A549 (cell line): Measurements from ENCODE around the gene ABCC1.

Experiments
- CHD4 ChIP-seq: fragments of 200-600 bp; sonication (generic); IDR thresholded peaks from 2 replicates; pipeline ENCODE4 v1.6.1; 2016; ENCODE audit warnings: antibody characterized with exemption, mild to moderate bottlenecking, borderline replicate concordance
- EP300 ChIP-seq, 2 experiments: fragments of >200 bp; sonication (Bioruptor Twin); formaldehyde crosslinking; IDR thresholded peaks; 2 replicates in 1 of 2; 3 replicates in 1 of 2; pipeline ENCODE4 v1.6.1; 2016 to 2017
- MYC ChIP-seq: IDR thresholded peaks from 2 replicates; pipeline ENCODE4 v1.6.1; 2012; ENCODE audit warnings: mild to moderate bottlenecking, inconsistent platforms, low read length, improper control_type of control experiment, borderline replicate concordance
- POLR2A ChIP-seq: IDR thresholded peaks from 2 replicates; pipeline ENCODE4 v1.6.1; 2012; ENCODE audit warnings: mild to moderate bottlenecking, low read length
- RAD21 ChIP-seq, 2 experiments: fragments of >200 bp in 1 of 2; sonication (Bioruptor Twin) in 1 of 2; formaldehyde crosslinking in 1 of 2; IDR thresholded peaks in 1 of 2; conservative IDR thresholded peaks in 1 of 2; 2 replicates in 1 of 2; 3 replicates in 1 of 2; pipeline ENCODE4 v1.6.1; 2012 to 2018; ENCODE audit warnings: inconsistent platforms in 1 of 2
- RCOR1 ChIP-seq: fragments of 150-350 bp; IDR thresholded peaks from 2 replicates; pipeline ENCODE4 v1.6.1; 2014; ENCODE audit warnings: antibody characterized with exemption, low read length, low read depth
- SMC3 ChIP-seq: fragments of >200 bp; sonication (Bioruptor Twin); formaldehyde crosslinking; IDR thresholded peaks from 3 replicates; pipeline ENCODE4 v1.6.1; 2018; ENCODE audit warnings: inconsistent platforms
- SREBF2 ChIP-seq: fragments of 450-650 bp; IDR thresholded peaks from 2 replicates; pipeline ENCODE4 v1.6.1; 2014; ENCODE audit warnings: mild to moderate bottlenecking, moderate library complexity
- TF ChIP-seq, protein P1 (sequence below): fragments of >200 bp; sonication (Bioruptor Twin); formaldehyde crosslinking; IDR thresholded peaks from 3 replicates; pipeline ENCODE4 v1.5.1; 2016
- TF ChIP-seq, protein P2 (sequence below): IDR thresholded peaks from 2 replicates; pipeline ENCODE4 v1.6.1; 2012
- TF ChIP-seq, protein P3 (sequence below): fragments of 250-450 bp; sonication (Bioruptor Pico); IDR thresholded peaks from 2 replicates; pipeline ENCODE4 v1.5.0; 2021; ENCODE audit warnings: mild to moderate bottlenecking, moderate library complexity, borderline replicate concordance

DNA sequence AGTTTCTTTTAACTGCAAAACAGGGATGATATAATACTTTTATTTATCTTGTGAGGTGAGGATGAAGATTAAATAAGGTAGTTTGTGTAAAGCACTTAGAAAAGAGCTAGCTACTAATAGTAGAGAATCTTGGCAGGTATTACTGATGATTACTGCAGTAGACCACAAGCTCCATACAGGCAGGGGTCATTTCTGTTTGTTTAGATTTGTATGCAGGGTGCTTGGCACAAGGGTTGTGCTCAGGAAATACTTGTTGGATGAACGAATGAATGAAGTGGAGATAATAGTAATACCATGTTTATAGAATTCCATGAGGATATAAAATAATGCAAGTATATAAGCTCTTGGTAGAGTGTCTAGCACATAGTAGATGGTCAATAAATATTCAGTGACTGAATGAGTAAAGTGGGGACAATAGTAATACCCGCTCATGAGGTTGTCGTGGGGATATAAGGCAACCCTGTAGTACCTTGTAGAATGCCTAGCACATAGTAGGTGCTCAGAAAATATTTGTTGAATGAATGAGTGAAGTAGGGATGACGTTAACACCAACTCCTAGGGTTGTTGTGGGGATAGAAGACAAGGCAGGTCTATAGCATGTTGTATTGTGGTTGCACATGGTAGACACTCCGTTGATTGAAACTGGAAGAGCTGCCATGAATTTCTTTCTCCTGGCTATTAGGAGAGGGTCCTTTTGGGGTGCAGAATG is 83.0 kb downstream of the ABCC1 start:
- TF ChIP-seq MYC (no peak), RCOR1 (no peak), SREBF2 (no peak), RAD21 (conservative IDR thresholded peaks at IDR 0.05 in 1 of 2, IDR thresholded peaks at IDR 0.05 in 1 of 2) (no peak), EP300 (IDR thresholded peaks at IDR 0.05) (no peak), POLR2A (no peak), SMC3 (no peak), CHD4 (no peak)
- TF ChIP-seq, protein P1, sequence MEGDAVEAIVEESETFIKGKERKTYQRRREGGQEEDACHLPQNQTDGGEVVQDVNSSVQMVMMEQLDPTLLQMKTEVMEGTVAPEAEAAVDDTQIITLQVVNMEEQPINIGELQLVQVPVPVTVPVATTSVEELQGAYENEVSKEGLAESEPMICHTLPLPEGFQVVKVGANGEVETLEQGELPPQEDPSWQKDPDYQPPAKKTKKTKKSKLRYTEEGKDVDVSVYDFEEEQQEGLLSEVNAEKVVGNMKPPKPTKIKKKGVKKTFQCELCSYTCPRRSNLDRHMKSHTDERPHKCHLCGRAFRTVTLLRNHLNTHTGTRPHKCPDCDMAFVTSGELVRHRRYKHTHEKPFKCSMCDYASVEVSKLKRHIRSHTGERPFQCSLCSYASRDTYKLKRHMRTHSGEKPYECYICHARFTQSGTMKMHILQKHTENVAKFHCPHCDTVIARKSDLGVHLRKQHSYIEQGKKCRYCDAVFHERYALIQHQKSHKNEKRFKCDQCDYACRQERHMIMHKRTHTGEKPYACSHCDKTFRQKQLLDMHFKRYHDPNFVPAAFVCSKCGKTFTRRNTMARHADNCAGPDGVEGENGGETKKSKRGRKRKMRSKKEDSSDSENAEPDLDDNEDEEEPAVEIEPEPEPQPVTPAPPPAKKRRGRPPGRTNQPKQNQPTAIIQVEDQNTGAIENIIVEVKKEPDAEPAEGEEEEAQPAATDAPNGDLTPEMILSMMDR = no peak
- TF ChIP-seq, protein P2, sequence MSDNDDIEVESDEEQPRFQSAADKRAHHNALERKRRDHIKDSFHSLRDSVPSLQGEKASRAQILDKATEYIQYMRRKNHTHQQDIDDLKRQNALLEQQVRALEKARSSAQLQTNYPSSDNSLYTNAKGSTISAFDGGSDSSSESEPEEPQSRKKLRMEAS = no peak
- TF ChIP-seq, protein P3, sequence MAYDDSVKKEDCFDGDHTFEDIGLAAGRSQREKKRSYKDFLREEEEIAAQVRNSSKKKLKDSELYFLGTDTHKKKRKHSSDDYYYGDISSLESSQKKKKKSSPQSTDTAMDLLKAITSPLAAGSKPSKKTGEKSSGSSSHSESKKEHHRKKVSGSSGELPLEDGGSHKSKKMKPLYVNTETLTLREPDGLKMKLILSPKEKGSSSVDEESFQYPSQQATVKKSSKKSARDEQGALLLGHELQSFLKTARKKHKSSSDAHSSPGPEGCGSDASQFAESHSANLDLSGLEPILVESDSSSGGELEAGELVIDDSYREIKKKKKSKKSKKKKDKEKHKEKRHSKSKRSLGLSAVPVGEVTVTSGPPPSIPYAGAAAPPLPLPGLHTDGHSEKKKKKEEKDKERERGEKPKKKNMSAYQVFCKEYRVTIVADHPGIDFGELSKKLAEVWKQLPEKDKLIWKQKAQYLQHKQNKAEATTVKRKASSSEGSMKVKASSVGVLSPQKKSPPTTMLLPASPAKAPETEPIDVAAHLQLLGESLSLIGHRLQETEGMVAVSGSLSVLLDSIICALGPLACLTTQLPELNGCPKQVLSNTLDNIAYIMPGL (CRISPR knock-in tag) = no peak
